ENCODE results near the gene RASSF1.
"Not testable (repeated sequence)": the region's sequence is repeated elsewhere in the genome, so short reads cannot be mapped to it uniquely, and the experiment has no call there.

RASSF1 gene

DNA sequence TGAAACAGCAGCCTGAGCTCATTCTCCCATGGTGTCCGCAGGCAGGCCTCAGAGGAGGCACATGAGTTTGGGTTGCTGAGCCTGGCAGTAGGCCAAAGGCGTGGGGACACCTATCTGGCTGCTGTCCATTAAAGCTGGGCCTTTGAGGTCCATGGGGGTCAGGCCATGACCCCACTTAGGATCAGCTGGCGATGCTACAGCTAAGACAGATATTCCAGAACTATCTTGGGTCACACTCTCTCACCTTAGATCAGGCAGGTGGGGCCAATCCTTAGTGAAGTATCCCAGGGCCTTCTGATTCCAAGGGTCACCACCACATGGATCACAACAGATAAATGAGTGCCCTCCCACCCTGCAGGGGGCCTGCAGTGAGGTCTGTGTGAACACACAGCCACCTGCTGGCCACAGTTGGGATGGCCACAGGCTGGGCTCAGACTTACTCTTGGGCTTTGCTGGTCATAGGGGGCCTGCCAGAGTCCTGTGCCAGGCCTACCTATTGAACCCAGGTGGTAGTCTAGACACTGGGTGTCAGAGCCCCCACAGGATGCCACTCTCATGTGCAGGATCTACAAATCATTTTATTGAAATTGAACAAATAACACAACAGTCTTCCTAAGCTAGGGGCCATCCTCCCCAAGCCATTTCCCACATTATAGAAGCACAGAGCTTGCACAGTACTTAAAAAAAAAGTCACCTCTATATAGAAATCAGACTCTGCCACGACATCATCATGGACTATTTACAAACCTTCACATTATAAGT lies 16.1 kb downstream of the RASSF1 start:
- FAIRE-seq (peak; percentile 78), DNase-seq (ENCODE audit: low spot score) (peak; percentile 71)

DNA sequence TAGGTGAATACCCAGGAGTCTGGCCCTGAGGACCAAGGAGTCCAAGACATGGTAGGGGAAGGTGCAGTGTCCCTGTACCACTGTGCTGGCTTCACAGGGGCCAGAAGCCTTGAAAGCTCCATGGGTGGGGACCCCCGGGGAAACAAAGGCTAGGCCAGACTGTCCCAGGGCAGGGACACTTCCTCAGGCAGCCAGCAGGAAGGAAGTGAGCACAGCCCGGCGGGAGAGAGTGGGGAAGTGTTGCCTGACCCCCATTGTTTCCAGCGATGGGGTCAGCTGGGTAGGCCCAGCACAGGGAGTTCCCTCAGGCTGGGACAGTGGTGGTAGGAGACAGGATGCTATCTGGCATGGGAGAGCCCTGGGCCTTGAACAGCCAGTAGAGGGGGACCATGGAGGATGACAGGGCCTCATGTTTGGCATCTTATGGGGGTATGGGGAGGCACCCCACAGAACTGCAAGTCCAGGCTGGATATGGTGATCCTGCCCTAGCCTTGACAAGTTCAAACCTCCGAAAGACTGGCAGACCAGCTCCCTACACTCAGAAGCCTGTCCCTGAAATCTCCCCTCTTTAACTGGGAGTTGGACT lies 16.9 kb downstream of the RASSF1 start:
- no peak for FAIRE-seq
- DNase-seq (ENCODE audit: low spot score), result no peak

DNA sequence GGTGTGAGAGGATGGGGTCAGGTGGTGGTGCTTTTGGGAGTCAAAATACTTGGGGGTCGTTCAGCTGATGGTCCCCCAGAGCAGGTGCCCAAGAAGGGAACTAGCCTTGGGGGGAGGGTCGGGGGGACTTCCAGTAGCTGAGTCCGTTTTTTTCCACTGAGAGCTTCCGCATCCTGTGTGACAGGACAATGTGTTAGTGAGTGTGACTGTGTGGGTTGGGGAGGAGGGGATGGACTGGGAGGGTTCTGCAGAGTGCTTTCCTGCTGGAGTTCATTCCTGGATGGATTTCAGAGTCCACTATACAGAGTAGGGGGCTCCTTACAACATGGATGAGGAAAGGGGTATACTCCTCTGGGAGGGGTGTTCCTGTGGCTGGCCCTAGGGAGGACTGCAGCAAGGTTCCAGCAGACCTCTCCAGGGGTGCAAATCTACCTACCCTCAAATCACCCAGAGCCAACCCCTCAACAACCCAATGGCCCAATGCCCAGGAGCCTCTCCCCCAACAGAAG lies 17.5 kb downstream of the RASSF1 start:
- DNase-seq (ENCODE audit: low spot score) (no peak), FAIRE-seq (no peak)

DNA sequence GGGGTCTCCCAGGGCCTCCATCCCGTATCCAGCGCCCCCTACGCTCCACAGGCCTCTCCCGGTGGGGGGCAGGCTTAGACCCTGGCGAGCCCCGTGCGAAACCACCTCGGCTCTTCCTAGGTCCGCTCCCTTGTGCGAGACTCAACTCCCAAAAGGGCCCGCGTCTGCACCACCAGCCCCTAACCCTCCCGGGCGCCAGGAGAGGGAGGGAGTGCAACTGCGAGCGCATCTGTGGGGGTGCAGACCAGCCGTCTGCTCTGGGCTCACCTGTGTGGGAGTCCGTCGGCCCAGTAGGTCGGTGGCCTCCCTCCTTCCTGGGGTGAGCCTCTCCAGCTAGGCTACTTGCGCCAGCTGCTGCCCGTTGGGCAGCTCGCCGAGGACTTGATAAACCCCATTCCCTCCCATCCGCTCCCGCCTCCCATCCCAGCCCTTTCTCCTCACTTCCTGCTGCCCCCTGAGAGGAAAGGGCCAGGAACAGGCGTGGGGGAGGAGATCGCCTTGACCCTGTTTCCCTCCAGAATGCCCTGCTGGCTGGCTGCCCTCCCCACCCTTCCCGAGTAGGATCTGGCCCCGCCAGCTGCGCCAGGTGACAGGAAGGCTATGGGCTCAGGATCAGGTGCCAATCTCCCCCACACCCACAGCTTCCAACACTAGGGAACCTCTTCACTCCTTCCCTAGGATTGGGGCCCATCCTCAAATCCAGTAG lies 18.1 kb downstream of the RASSF1 start, which contains the start of gene HYAL2:
Gene HYAL2 (minus strand): TSS at position 360 of the 706 bp plus-strand sequence. CDS start 2,256 bp downstream, outside the sequence.
- no peak for DNase-seq (ENCODE audit: low spot score)
- FAIRE-seq, result peak; percentile 9

DNA sequence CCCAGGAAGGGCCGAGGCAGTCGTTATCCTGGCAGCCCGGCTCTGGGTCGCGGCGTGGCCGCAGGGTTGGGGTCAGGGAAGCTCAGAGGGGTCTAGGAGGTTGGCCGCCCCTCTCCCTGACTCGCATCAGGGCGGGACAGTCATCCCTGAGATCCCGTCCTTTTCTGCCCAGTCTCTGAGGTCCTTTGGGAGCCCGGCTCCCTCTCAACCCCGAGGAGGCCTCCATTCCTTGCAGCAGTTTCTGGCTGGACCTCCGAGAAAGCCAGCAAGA lies 18.6 kb downstream of the RASSF1 start:
- no peak for DNase-seq (ENCODE audit: low spot score)
- FAIRE-seq, result no peak

DNA sequence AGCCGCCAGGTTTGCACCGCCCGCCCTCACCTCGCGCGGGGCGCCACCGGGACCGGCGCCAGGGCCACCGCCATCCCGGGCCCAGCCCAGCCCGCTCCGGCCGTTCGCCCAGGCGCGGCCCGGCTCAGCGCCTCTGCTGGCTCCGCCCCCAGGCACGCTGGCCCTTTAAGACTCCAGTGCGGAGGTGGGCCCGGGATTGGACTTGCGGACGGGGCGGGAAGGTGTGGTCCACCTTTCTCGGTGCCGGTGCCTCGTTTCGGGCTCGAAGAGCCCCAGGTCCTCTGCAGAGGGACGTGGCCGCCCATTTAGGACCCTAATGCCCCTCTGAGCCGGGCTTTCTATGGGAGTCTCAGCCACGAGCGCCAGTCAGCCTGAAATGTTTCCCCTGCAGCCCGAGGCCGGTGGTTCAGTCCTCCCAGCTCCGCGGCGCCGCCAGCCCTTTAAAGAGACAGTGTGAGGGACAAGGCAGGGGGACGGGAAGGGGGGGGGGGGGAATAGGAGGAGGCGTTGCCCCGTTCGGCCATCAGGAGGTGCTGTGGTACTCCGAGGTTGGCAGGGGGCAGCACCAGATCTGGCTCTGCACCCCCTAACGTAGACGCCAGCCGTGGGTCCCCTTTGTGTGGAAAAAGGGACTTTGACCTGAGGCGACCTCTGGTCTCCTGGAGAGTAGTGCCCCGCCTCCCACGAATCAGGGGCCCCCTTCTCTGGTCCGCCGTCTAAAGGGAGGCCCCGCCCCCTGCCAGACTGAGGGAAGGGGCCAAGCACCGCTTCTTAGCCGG lies 19.1 kb downstream of the RASSF1 start:
- FAIRE-seq (peak; percentile 93), DNase-seq (ENCODE audit: low spot score) (peak; percentile 94)

DNA sequence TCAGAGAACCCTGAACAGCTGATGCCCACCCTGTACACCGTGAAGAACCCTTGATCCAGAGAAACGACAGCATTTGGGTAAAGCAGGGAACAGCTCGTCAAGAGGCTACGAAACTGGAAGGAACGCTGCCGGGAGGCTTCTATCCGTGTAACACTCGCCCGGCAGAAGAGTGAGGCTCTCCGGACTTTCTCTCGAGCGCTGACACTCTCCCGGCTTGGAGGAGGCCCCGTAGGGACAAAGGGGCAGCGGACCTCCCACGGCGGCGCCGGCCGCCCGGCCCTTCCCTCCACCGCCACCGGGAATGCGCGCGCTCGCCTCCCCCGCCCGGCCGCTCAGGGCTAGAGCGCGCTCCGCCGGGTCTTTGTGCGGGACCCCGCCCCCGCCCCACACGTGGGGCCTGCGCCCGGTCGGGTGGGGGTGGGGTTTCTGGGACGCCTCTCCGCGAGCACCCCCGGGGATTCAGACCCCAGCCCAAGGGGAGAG lies 19.7 kb downstream of the RASSF1 start:
- peak; percentile 85 for DNase-seq (ENCODE audit: low spot score)
- peak; percentile 46 for FAIRE-seq

DNA sequence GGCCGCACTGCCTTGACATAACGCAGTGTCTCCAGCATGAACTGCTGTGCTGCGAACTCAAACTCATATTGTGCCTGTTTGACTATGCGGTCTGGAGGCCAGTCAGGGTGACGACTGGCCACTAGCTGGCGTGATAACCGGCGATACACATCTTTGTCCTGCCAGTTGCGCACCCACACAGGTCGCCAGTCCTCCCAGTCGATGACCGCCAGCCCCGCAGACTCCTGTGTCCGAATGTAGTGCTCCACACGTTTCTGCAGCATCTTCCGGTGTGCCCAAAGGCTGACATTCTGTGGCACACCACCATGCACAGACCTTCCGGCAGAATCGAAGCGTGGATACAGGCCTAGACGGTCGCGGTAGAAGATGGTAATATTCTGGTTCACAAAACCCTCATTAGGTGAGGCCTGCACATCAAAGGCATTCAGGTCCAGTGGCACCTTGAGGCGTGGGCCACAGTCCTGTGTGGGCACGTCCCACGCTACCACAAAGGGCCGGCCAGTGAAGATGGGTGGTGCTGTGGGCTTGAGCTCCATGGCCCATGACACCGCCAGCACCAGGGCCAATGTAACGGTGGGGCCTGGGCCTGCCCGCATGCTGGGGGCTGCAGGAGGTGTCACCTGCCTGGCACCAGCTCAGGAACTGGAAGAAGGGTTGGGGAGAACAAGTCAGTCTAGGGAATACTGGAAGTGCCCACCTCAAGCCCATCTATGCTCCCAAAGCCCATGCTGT lies 20.6 kb downstream of the RASSF1 start:
- DNase-seq (ENCODE audit: low spot score) (no peak), FAIRE-seq (peak; percentile 96)

DNA sequence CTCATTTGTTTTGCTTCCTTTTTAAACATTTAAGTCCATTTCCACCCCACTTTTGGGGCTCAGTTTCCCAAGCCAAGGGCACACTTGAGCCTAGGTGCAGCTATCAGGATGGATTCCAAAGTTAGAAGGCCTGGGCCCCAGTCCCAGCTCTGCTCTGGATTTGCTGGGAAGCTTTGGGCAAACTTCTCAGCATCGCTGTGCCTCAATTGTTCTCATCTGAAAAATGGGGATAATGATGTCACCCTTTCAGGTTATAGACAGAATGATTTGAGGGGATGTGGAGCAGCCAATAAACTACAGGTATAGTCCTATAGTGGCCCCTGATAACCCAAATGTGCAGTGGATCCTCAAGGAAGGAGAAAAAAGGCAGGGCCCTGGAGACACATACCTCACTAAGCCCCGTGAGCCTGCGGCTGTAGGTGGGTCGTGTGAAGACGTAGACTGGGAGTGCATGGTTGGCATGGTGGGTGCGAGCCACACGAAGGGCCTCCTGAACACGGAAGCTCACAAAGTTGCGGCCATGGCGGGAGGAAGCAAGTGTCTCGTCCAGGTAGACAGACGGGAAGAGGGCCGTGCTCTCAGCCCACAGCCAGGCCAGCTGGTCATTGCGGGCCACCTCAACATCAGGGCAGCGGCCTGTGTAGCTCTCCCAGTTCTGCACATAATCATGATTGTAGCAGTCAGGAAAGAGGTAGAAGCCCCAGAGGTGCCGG lies 21.3 kb downstream of the RASSF1 start:
- DNase-seq (ENCODE audit: low spot score), result no peak
- no peak for FAIRE-seq

DNA sequence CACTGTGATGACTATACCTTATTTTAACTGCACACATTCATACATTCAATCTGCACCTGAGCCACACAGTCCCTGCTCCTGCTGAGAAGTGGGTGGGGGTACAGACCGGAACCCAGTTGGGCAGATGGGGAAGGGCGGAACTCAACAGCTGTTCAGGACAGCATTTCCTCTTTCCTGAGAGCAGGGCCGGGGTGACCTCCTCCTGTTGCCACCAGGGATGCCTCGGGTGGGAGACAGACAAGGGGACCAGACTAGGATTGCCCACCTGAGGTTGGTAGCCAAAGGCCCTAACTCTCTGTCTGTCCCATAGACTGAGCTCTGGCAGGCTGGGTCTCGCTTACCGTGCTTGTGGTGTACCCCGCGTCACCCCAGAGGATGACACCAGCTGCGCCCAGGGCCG lies 22.0 kb downstream of the RASSF1 start:
- no peak for FAIRE-seq
- DNase-seq (ENCODE audit: low spot score), result no peak

DNA sequence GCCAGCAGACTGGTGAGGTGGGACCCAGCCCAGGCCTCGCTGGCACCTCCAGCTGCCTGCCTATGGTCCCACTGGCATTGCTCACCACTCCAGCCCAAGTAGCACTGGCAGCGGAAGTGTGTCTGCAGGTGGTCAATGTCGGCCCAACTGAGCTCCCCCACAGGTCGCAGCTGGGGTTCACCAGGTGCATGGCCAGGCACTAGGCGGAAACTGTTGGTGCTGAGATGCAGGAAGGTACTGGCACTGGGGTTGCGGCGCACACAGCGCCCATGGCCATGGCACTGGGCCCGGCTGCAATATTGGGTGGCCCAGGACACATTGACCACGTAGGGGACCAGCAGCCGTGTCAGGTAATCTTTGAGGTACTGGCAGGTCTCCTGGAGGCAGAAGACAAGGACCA lies 22.5 kb downstream of the RASSF1 start:
- DNase-seq (ENCODE audit: low spot score) (no peak), FAIRE-seq (no peak)

DNA sequence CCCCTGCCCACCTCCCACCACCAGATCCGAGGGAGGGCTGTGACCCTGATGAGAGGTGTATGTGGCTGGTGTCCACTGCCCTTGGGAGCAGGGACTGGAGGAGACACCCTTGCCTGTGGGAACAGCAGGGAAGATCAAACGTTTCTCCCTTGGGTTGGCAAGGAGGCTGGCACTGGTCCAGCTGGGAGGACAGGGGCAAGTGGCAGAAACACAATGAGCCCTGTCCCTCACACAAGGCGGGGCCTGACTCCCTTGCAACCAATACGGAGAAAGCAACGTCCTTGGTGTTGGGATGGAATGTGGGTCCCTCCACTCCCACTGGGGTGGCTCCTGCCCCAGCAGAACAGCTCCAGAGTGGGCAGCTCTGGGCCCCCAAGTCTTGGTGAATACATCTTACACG lies 23.3 kb downstream of the RASSF1 start:
- no peak for DNase-seq (ENCODE audit: low spot score)
- FAIRE-seq, result no peak

DNA sequence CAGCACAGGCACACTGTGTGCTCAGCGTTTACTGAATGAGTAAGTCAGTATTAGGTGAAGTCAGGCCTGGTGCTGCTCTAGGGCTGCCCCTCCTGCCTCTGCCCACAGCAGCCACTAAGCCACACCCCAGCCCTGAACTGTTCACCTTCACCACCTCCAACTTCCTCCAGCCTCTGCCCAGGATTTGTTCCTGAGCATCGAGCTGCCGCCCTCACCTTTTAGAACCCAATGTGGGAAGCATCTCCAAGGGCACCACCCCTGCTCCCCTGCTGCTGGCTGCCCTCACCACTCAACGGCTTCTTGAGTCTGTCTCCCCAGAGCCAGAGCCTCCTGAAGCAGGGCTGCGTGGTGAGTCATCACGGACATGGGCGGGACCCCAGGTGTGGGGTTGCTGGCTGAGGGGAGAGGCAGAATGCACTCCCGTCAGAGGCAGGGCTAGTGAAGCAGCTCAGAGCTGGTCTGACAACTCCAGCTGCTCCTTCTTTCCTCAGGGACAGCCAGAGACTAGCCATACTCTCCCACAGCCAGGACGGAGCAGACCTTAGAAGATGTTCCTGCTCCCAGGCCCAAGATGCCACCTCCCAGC lies 23.9 kb downstream of the RASSF1 start:
- FAIRE-seq (peak; percentile 94), DNase-seq (ENCODE audit: low spot score) (peak; percentile 90)

DNA sequence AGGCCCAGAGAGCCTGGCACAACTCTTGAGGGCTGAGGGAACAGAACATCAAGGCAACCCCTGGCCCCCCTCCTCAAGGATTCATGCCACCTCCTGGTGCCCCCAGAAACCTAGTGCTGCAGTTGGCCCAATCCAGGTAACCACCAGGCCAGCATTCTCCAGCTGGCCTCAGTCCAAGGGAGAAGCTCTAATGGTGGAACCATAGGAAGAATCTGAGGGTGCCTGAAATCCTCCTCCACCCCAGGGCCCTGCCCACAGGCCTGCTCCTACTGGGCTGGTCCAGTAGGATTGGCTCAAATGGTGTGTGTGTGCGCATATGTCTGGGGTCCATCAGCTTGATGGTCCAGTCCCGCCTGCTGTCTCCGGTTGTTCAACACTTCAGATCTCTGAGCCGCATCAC lies 25.8 kb downstream of the RASSF1 start:
- FAIRE-seq (no peak), DNase-seq (ENCODE audit: low spot score) (no peak)

DNA sequence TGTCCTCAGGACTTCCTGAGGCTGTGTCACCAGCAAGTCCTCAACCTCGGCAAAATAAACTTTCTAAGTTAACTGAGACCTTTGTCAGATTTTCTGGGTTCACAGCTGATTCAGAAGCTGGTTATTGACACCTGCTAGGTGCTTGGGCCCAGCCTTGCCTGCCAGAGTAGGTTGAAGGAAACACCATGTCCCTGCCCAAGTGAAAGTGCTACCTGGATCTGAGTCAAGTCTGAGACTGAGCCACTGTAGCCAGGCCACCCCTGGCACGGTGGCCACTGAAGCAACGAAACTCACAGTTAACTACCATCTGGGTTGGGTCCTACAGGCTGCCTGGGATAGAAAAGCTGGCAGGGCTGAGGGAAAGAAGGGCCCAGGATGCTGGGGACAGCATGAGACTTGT lies 26.3 kb downstream of the RASSF1 start:
- FAIRE-seq (no peak), DNase-seq (ENCODE audit: low spot score) (no peak)

DNA sequence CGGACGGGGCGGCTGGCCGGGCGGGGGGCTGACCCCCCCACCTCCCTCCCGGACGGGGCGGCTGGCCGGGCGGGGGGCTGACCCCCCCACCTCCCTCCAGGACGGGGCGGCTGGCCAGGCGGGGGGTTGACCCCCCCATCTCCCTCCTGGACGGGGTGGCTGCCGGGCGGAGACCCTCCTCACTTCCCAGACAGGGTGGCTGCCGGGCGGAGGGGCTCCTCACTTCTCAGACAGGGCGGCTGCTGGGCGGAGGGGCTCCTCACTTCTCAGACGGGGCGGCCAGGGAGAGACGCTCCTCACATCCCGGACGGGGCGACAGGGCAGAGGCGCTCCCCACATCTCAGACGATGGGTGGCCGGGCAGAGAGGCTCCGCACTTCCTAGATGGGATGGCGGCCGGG lies 28.6 kb downstream of the RASSF1 start:
- not testable (repeated sequence) for DNase-seq (ENCODE audit: low spot score); FAIRE-seq

DNA sequence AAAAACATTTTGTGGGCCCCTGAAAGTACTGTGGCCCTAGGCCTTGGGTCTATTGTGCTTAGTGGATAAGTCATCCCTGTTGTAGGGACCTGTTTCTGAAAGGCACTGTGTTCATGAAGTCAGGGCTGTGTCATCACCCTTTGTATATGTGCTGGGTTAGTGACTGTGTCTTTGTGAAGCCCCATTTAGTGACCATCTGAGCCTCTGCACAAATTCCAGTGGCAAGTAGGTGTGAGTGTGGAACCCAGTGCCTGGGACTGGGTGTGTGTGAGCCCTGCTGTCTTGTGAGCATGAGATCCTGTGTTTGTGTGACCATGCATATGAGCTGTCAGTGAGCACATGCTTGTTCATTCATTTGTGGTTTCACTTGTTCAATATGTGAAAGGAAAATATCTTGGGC lies 36.0 kb downstream of the RASSF1 start:
- DNase-seq (ENCODE audit: low spot score), result no peak
- no peak for FAIRE-seq

DNA sequence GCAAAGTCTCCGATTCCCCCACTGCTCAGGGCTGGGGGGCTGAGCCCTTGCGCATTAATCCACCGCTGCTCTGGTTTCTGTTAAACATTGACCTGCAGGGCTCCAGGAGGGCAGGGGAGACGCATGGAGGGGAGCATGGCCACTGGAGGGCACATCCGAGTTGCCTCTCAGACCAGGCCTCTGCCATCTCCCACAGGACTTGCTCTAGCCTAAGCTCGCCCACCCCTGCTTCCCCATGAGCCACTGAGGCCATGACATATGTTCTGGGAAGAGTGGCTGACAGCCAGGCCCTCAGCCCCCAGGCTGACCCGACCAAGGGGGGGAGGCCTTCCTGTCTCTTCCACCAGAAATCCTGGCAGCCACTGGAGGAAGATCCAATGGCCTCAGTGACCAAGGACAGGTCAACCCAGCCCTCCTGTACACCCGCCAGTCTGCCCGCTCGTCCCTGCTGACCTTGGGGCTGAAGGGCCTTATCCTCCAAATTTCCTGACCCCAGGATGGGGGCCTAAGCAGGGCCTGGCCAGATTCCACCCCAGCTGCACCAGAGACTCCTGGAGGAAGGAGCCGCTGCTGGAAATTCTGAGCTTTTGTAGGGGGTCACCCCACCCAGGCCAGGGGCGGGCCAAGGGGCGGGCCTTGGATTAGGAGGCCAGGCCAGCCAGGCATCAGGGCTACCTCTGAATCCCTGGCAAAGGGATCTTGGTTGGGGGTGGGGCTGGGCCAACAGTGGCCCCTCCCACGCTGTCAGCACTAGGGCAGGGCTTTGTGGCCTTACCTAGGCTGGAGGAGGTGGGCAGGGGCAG lies 37.4 kb downstream of the RASSF1 start, which contains the start of gene HYAL1:
Gene HYAL1 (minus strand): TSS at position 562 of the 803 bp plus-strand sequence. CDS start 618 bp downstream, outside the sequence.
- DNase-seq (ENCODE audit: low spot score) (no peak), FAIRE-seq (no peak)

Data from urothelium cell line (cell line).